ENCODE measurements around the gene CFAP45. TPM values are rescaled to one million over a fixed set of nuclear protein-coding genes. Genes with fewer than 3 reads are reported as not detected.

CFAP45 gene
- total and polyA plus RNA-seq, 2 experiments from 2014 or later = 0.36 TPM; not detected in 1

GRCh38 chr1:159927211-159927848 lies 27.4 kb upstream of the CFAP45 start:
- H3K4me3 ChIP-seq = no peak overlapping the region
- no peak overlapping the region for H3K4me3 Mint-ChIP-seq
- H3K27ac Mint-ChIP-seq = no peak overlapping the region
- H3K4me1 Mint-ChIP-seq = peaks cover 29% of the 10 kb centered on the region
- H3K27me3 ChIP-seq (ENCODE audit: insufficient read depth) = peaks cover 20% of the 10 kb centered on the region
- H3K36me3 Mint-ChIP-seq (ENCODE audit: low read depth) = peaks cover 31% of the 10 kb centered on the region
- no peaks in the 10 kb centered on the region for H3K9me2 ChIP-seq (ENCODE audit: insufficient read depth)
- ATAC-seq = no peak
- TF ChIP-seq CREB1 (CRISPR knock-in tag; IDR thresholded peaks at IDR 0.05; ENCODE audit: low read depth) (no peak), ZNF114 (CRISPR knock-in tag; IDR thresholded peaks at IDR 0.05) (no peak), REST (IDR thresholded peaks at IDR 0.05; ENCODE audit: unreplicated experiment) (no peak), JUNB (IDR thresholded peaks at IDR 0.05; ENCODE audit: unreplicated experiment) (no peak), STAT1 (IDR thresholded peaks at IDR 0.05; ENCODE audit: unreplicated experiment) (no peak), POLR2AphosphoS5 (IDR thresholded peaks at IDR 0.05; ENCODE audit: low read depth) (no peak), ZNF331 (CRISPR knock-in tag; IDR thresholded peaks at IDR 0.05; ENCODE audit: low read depth) (no peak), ZNF462 (CRISPR knock-in tag; IDR thresholded peaks at IDR 0.05) (no peak), EZH2 (IDR thresholded peaks at IDR 0.05; ENCODE audit: low read depth, unreplicated experiment) (no peak), EZH2phosphoT487 (IDR thresholded peaks at IDR 0.05; ENCODE audit: unreplicated experiment) (no peak)
- no peak for DNase-seq (ENCODE audit: low spot score)
- H3K36me3 ChIP-seq (ENCODE audit: insufficient read depth) = no peaks in the 10 kb centered on the region
- no peaks in the 10 kb centered on the region; the same call in 1 of the 2 replicates for H3F3A ChIP-seq (replicated peaks; ENCODE audit: low read depth)
- H2AFZ ChIP-seq = no peak overlapping the region
- no peaks in the 10 kb centered on the region; the same call in 2 of the 3 replicates for H3K9me3 Mint-ChIP-seq
- no peak overlapping the region for H3K27ac ChIP-seq (ENCODE audit: low read depth)
- no peak overlapping the region for H3K4me2 ChIP-seq
- H3K4me1 ChIP-seq (ENCODE audit: insufficient read depth) = peaks cover 18% of the 10 kb centered on the region
- H3K79me2 ChIP-seq (replicated peaks; ENCODE audit: insufficient read depth) = no peaks in the 10 kb centered on the region; the same call in 1 of the 2 replicates
- no peaks in the 10 kb centered on the region; the same call in 1 of the 2 replicates for H4K20me1 ChIP-seq (replicated peaks; ENCODE audit: insufficient read depth)
- H3K27me3 Mint-ChIP-seq (ENCODE audit: insufficient read depth, low read depth, poor library complexity) = peaks cover 17% of the 10 kb centered on the region

Measured in GM23338 (cell line).